Natural killer cell (primary cell): Measurements from ENCODE around the gene KTN1. TPM values are rescaled to one million over a fixed set of nuclear protein-coding genes. Genes with fewer than 3 reads are reported as not detected.

Experiments used
- ATAC-seq, 3 donors: fragments of 150-1000 bp in 2 of 3; fragments of 200-7000 bp in 1 of 3; cut with Tn5 transposase; 1 replicate in 1 of 3; 2 replicates in 2 of 3; pipeline ENCODE4 v1.10.0; 2021; ENCODE audit warnings: mild to moderate bottlenecking in 2 of 3, moderate library complexity in 2 of 3
- DNase-seq, 2 donors: peaks; one replicate each; pipeline versions ENCODE4 v3.0.0 to v3.0.0-alpha.2; 2013 to 2021; ENCODE audit warnings: mixed read lengths in 1 of 2
- H3K27ac ChIP-seq: one replicate; pipeline ENCODE4 v1.5.1; 2013; ENCODE audit warnings: mild to moderate bottlenecking, low read length
- H3K27me3 ChIP-seq: one replicate; pipeline ENCODE4 v1.6.1; 2013; ENCODE audit warnings: low read length; ENCODE audit not compliant: control insufficient read depth, insufficient read depth
- H3K36me3 ChIP-seq: one replicate; pipeline ENCODE4 v1.6.1; 2013; ENCODE audit warnings: low read length; ENCODE audit not compliant: control insufficient read depth, insufficient read depth
- H3K4me1 ChIP-seq: one replicate; pipeline ENCODE4 v1.6.1; 2013; ENCODE audit warnings: low read length; ENCODE audit not compliant: control insufficient read depth, insufficient read depth
- H3K4me3 ChIP-seq: one replicate; pipeline ENCODE4 v1.5.1; 2013; ENCODE audit warnings: low read length
- H3K9me3 ChIP-seq: one replicate; pipeline ENCODE4 v1.6.1; 2013; ENCODE audit warnings: low read length; ENCODE audit not compliant: control insufficient read depth, insufficient read depth
- H3K27ac Mint-ChIP-seq, 2 donors: one replicate each; pipeline ENCODE4 v1.8.0; 2022; ENCODE audit warnings: mild to moderate bottlenecking in 2 of 2, mixed read lengths in 2 of 2, moderate library complexity in 1 of 2
- H3K27me3 Mint-ChIP-seq, 2 donors: one replicate each; pipeline ENCODE4 v1.8.0; 2022; ENCODE audit warnings: low read depth in 2 of 2, mixed read lengths in 2 of 2
- H3K36me3 Mint-ChIP-seq: one replicate; pipeline ENCODE4 v1.8.0; 2022; ENCODE audit warnings: mixed read lengths
- H3K4me1 Mint-ChIP-seq, 2 donors: one replicate each; pipeline ENCODE4 v1.8.0; 2022; ENCODE audit warnings: mixed read lengths in 2 of 2
- H3K4me3 Mint-ChIP-seq: one replicate; pipeline ENCODE4 v1.8.0; 2022; ENCODE audit warnings: mild to moderate bottlenecking, moderate library complexity, mixed read lengths
- H3K9me3 Mint-ChIP-seq, 2 donors: one replicate each; pipeline ENCODE4 v1.8.0; 2022; ENCODE audit warnings: mixed read lengths in 2 of 2
- WGBS: methylation state at CpG from one replicate; pipeline ENCODE4 v1.1.7; 2013; ENCODE audit warnings: missing lambda C conversion rate; ENCODE audit not compliant: insufficient coverage; 5-methylcytosine and 5-hydroxymethylcytosine counted together
- intact Hi-C: fragments of 100-400 bp; cut with micrococcal nuclease; formaldehyde crosslinking; loops from one replicate; pipeline ENCODE4 v1.14.2; 2022
- total RNA-seq, 4 donors: library from RNA; stranded (reverse); fragments of 120-200 nt in 1 of 4; gene quantifications; one replicate each; pipeline versions ENCODE4 v1.2.3 to v1.2.4, GENCODE V29; 2013 to 2022
- TF ChIP-seq, protein P1 (sequence below): fragments of 200-600 bp; IDR thresholded peaks from one replicate; pipeline ENCODE4 v1.8.0; 2022; ENCODE audit warnings: antibody characterized with exemption

The KTN1 gene
- total RNA-seq, 3 donors from 2014 or later (not counting 1 experiment from before 2014, with no cell fraction given), result 63.1 to 96.7 (median 72.8) TPM

DNA sequence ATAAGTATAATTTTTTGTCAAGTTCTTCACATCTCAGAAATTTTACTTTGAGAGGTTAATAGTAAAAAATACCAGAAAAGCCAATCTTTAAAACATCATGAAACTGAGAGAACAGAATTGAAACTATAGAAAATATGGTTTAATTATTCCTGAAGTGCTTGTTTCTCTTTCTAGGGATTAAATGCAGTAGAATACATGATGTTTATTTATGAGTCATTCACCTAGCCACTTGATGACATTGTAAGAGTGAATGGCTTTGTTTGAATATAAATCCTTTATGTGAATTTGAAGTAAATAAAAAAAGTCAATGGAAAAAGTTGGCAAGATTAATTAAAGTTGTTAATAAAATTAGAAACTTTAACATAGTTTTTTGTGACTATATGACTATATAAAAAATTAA is 48.4 kb downstream of the KTN1 start:
- intact Hi-C loops, result no loop called here
- Histone ChIP-seq H3K4me3 (no peak overlapping the region), H3K27me3 (no peaks in the 10 kb centered on the region), H3K27ac (no peak overlapping the region), H3K9me3 (no peaks in the 10 kb centered on the region), H3K4me1 (no peaks in the 10 kb centered on the region), H3K36me3 (peaks cover 33% of the 10 kb centered on the region)
- H3K9me3 Mint-ChIP-seq, result no peaks in the 10 kb centered on the region
- peaks cover 13% of the 10 kb centered on the region for H3K36me3 Mint-ChIP-seq
- no peak overlapping the region for H3K27ac Mint-ChIP-seq
- no peaks in the 10 kb centered on the region for H3K27me3 Mint-ChIP-seq
- no peak overlapping the region for H3K4me3 Mint-ChIP-seq
- H3K4me1 Mint-ChIP-seq, result peaks cover 5 to 22% of the 10 kb centered on the region in 2 donors
- no peak for ATAC-seq
- TF ChIP-seq, protein P1, sequence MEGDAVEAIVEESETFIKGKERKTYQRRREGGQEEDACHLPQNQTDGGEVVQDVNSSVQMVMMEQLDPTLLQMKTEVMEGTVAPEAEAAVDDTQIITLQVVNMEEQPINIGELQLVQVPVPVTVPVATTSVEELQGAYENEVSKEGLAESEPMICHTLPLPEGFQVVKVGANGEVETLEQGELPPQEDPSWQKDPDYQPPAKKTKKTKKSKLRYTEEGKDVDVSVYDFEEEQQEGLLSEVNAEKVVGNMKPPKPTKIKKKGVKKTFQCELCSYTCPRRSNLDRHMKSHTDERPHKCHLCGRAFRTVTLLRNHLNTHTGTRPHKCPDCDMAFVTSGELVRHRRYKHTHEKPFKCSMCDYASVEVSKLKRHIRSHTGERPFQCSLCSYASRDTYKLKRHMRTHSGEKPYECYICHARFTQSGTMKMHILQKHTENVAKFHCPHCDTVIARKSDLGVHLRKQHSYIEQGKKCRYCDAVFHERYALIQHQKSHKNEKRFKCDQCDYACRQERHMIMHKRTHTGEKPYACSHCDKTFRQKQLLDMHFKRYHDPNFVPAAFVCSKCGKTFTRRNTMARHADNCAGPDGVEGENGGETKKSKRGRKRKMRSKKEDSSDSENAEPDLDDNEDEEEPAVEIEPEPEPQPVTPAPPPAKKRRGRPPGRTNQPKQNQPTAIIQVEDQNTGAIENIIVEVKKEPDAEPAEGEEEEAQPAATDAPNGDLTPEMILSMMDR, result no peak
- no peak for DNase-seq

GRCh38 chr14:55638665-55639064 is 58.7 kb downstream of the KTN1 start:
- TF ChIP-seq, protein P1, result no peak
- no peaks in the 10 kb centered on the region for H3K4me1 Mint-ChIP-seq
- no peaks in the 10 kb centered on the region for H3K4me1 ChIP-seq
- H3K9me3 ChIP-seq, result no peaks in the 10 kb centered on the region
- no peak overlapping the region for H3K27ac Mint-ChIP-seq
- peaks cover 23% of the 10 kb centered on the region for H3K36me3 Mint-ChIP-seq
- no peak overlapping the region for H3K27ac ChIP-seq
- H3K9me3 Mint-ChIP-seq, result no peaks in the 10 kb centered on the region
- no peaks in the 10 kb centered on the region for H3K27me3 Mint-ChIP-seq
- DNase-seq, result no peak
- intact Hi-C loops, result no loop called here
- H3K27me3 ChIP-seq, result no peaks in the 10 kb centered on the region
- no CpG with 5 or more reads among the region's 1 CpG for WGBS
- H3K4me3 Mint-ChIP-seq, result no peak overlapping the region
- peaks cover 70% of the 10 kb centered on the region for H3K36me3 ChIP-seq
- no peak overlapping the region for H3K4me3 ChIP-seq
- no peak for ATAC-seq

DNA sequence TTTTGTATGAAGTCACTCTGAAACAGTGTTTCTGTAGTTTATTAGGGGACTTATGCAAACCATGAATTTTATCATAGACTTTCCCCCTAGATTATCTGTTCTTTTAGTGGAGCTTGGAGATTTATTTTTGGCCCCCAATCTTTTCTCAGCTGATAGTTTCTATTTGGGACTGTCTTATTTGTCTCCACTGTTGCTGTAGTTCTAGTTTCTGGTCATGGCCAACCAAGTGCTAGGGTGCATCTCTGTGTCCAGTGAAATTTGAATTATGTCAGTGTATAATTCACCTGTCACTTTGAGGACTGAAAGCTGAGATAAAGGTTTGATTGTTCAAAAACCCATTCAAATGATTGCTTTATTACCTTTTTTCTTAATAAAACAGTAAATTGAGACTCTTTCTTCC is 61.3 kb downstream of the KTN1 start:
- no peak overlapping the region for H3K27ac Mint-ChIP-seq
- no peaks in the 10 kb centered on the region for H3K9me3 ChIP-seq
- H3K4me3 ChIP-seq, result no peak overlapping the region
- H3K27me3 ChIP-seq, result no peaks in the 10 kb centered on the region
- H3K4me3 Mint-ChIP-seq, result no peak overlapping the region
- H3K9me3 Mint-ChIP-seq, result no peaks in the 10 kb centered on the region
- no peak overlapping the region for H3K27ac ChIP-seq
- peaks cover 6 to 14% of the 10 kb centered on the region in 2 donors for H3K4me1 Mint-ChIP-seq
- peaks cover 62% of the 10 kb centered on the region for H3K36me3 ChIP-seq
- no peaks in the 10 kb centered on the region for H3K27me3 Mint-ChIP-seq
- intact Hi-C loops, result no loop called here
- TF ChIP-seq, protein P1, result no peak
- no peak for DNase-seq
- H3K4me1 ChIP-seq, result no peaks in the 10 kb centered on the region
- H3K36me3 Mint-ChIP-seq, result peaks cover 19% of the 10 kb centered on the region
- ATAC-seq, result no peak

- no peak overlapping the region for H3K4me3 ChIP-seq
- TF ChIP-seq, protein P1, result no peak
- Mint-ChIP-seq H3K27ac (no peak overlapping the region), H3K4me1 (peaks cover 6 to 19% of the 10 kb centered on the region in 2 donors), H3K9me3 (no peaks in the 10 kb centered on the region), H3K27me3 (no peaks in the 10 kb centered on the region), H3K4me3 (no peak overlapping the region), H3K36me3 (peaks cover 13% of the 10 kb centered on the region)
- H3K27ac ChIP-seq, result no peak overlapping the region
- no peaks in the 10 kb centered on the region for H3K27me3 ChIP-seq
- intact Hi-C loops, result no loop called here
- no peaks in the 10 kb centered on the region for H3K4me1 ChIP-seq
- peaks cover 56% of the 10 kb centered on the region for H3K36me3 ChIP-seq
- ATAC-seq, result no peak
- no peak for DNase-seq
- H3K9me3 ChIP-seq, result no peaks in the 10 kb centered on the region
Observed at GRCh38 chr14:55641954-55642353, 61.9 kb downstream of the KTN1 start.
